GM12878 (cell line): ENCODE data around the gene EGFR.

Experiments used
- CEBPB ChIP-seq, 2 experiments: fragments of 150-350 bp in 1 of 2; IDR thresholded peaks; 2 replicates each; pipeline ENCODE4 v1.6.1; 2012 to 2014; ENCODE audit warnings: low read depth in 2 of 2, low read length in 2 of 2, borderline replicate concordance in 1 of 2, inconsistent platforms in 1 of 2
- EZH2 ChIP-seq: IDR thresholded peaks from 2 replicates; pipeline ENCODE4 v1.6.1; 2012; ENCODE audit warnings: low read depth, mild to moderate bottlenecking, control low read depth, inconsistent platforms, low read length, borderline replicate concordance; ENCODE audit not compliant: control insufficient read depth
- MAX ChIP-seq: IDR thresholded peaks from 2 replicates; pipeline ENCODE4 v1.6.1; 2012; ENCODE audit warnings: low read depth, low read length, improper control_type of control experiment
- PKNOX1 ChIP-seq: fragments of 450-650 bp; IDR thresholded peaks from 2 replicates; pipeline ENCODE4 v1.6.1; 2016; ENCODE audit warnings: mild to moderate bottlenecking

GRCh38 chr7:55088107-55088506 is 69.3 kb downstream of the EGFR start:
- TF ChIP-seq MAX (no peak), CEBPB (IDR thresholded peaks at IDR 0.05; ENCODE audit: borderline replicate concordance in 1 of 2, low read depth in 2 of 2, low read length in 2 of 2) (no peak), PKNOX1 (no peak), EZH2 (no peak)
